GM19238 (cell line): ENCODE measurements around the gene POLR2B.
"Not testable (repeated sequence)": the region's sequence is repeated elsewhere in the genome, so short reads cannot be mapped to it uniquely, and the experiment has no call there.

ENCODE experiments used
- DNase-seq: peaks from one replicate; pipeline ENCODE4 v3.0.0; 2011; ENCODE audit warnings: low spot score; ENCODE audit not compliant: insufficient read length

Gene POLR2B

DNA sequence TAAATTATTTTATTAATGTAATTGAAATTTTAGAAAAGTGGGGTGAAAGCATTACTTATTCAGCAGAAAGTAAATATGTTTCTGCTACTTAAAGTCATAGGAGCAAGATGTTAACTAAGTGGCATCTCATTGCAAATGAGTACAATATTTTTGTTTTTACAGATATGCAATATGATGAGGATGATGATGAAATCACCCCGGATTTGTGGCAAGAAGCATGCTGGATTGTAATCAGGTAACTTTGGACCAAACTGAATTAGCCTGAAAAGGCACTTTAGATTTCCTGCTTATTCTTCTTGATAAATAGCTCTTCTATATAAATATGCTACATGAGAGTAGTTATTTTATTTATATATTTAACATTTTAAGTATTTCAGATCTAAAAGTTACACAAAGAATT, 7.5 kb downstream of the POLR2B start:
- DNase-seq = no peak

DNA sequence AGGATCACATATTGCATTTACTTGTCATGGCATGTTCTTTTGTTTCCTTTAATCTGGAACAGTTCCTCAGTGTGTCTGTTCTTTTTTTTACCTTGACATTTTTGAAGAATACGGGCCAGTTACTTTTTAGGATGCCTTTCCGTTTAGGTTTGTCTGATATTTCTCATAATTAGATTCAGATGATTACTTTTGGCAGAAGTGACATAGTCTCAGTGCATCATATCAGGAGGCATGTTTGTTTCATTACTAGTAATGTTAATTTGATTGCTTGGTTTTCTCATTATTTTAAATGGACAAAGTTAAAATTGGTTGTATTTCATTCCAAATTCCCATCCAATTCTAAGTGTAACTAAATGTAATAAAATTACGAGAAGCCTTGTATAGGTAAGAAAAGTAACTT, 8.3 kb downstream of the POLR2B start:
- no peak for DNase-seq

DNA sequence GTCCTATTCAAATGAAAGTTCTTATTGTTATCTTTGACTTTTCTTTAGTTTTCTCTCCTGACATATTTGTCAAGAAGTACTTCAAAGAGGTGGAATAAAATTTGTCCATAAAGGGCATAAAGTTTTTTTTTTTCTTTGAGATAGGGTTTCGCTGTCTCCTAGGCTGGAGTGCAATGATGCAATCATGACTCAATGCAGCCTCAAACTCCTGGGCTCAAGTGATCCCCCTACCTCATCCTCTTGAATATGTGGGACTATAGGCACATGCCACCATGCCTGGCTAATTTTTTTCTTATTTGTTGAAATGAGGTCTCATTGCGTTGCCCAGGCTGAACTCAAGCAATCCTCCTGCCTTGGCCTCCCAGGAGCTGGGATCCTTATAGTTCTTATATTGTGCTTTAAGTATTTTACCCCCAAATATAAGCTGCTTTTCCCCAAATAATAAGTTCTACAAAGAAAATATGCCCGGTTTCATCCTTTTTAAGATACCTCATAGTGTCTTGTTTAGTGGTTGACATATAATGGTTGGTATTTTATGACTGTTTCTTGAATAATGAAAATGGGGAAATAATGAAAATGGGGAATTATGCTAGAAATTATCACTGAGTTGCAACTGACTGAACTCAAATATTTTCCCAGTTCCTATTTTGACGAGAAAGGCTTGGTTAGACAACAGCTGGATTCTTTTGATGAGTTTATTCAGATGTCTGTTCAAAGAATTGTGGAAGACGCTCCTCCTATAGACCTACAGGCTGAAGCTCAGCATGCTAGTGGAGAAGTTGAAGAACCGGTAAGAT, 11.6 kb downstream of the POLR2B start:
- DNase-seq = no peak

DNA sequence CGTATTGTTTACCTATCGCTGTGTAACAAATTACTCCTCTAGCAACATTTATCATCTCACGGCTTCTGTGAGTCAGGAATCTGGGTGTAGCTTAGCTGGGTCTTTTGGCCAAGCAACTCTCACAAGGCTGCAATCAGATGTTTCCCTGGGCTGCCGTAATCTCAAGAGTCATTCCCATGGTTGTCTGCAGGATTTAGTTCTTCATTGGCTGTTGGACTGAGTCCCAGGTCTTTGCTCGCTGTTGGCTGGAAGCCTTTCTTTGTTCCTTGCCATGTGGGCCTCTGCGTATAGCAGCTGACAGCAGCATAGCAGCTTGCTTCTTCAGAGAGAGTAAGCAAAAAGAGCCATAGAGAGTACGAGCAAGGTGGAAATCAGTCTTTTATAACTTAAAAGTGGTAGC, 16.8 kb downstream of the POLR2B start:
- no peak for DNase-seq

DNA sequence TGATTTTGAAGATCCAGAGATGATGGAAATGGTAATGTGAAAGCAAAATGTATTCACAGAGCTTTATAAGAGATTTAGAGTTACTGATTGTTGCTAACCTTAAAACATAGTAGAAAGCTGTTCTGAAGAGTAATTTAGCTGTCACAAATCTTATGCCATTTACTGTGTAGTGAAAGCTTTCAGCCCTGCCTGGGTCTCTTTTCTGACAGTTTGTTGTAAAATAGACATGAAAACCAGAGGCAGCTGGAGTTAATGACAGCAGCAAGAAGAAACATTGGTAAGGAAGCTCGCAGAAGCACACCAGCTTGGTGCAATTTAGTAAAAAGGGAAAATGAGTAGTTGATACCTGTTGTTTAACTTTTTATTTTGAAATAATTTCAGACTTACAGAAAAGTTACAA, 21.1 kb downstream of the POLR2B start:
- no peak for DNase-seq

DNA sequence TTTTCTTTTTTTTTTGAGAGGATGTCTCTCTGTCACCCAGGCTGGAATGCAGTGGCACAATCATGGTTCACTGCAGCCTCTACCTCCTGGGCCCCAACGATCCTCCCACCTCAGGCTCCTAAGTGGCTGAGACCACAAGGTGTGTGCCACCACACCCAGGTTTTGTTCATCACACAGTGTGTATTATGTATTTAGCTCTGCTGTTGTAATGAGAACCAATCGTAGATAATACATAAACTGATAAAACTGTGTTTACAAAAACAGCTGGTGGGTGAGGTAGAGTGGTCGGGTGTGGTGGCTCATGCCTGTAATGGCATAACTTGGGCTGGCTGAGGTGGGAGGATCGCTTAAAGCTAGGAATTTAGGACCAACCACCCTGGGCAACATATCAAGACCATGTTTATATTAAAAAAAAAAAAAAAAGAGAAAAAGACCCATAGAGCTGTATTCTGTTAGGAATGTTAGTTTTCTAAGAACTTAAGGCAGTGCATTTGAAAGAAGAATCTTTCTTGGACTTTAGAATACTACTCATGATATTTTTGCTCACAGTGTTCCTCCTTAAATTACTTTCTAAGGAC, 34.9 kb downstream of the POLR2B start:
- DNase-seq = no peak

DNA sequence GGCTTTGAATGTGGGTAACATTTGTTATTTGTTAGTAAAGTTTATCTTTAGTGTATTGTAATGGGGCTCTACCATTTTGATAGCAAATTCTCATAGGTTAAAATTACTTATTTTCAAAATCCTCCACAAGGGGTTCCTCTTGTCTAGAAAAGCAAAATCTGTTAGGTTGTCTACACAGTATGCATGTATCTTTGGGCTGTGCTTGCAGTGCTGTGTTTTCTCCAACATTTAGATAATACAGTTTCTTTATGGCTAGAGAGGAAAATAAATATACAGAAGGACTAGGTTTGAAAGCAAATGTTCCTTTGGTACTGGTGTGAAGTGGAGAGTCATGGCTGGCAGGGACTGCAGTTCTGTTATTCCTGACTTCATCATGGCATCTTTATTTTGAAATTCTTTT, 40.3 kb downstream of the POLR2B start:
- DNase-seq = no peak

DNA sequence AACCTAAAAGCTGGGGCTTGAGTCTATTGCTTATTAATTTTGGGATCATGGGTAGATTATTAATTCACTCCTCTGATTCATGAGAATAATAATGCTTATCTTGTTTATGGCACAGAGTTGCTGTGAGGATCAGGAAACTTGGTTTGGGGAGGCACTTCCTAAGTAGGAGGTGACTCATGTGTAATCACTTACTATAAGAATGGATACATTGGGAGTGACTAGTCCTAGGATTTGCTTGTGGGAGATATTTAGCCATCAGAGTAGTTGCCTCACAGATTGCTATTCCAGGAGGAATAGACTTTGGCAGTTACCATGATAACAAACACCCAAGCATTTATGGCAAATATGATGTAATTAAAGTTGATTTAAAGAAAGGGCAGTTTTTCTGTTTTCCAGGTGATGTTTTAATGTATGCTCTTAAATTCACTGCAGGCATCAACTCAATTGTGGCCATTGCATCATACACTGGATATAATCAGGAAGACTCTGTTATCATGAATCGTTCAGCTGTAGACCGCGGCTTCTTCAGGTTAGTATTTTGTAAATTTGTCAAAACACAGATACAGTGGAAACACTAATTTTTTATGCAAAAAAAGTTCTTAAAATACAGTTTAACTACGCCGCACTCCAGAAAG, 41.9 kb downstream of the POLR2B start:
- no peak for DNase-seq

DNA sequence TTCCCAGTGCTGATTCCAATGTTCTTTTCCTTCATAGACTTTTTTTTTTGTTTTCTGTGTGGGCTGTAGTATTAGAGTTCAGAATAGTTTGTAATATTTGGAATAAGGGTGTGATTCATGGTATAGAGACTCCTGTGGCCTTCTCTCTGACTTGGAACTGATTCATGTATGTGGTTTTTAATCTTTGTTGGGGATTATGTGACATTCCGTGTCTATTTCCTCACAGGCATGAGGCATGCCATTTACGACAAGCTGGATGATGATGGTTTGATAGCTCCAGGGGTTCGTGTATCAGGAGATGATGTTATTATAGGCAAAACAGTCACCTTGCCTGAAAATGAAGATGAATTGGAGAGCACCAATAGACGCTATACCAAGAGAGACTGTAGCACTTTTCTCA, 44.4 kb downstream of the POLR2B start:
- no peak for DNase-seq

DNA sequence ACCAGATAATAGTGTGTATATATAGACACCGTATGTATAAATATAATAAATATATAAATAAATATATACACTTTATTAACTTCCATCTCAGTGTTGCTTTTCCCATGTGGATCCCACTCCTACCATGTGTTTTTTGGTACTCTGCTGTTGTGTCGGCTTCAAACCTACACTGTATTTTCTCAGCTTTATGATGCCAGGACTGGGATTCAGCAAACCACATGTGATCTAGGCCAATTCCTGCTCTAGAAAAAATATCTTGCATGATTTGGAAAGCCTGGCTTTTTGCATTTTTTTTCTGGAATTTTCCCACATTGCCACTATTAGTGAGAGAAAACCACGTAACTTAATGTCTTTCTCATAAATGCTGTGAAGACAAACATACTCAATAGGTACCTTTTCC, 55.8 kb downstream of the POLR2B start:
- no peak for DNase-seq

DNA sequence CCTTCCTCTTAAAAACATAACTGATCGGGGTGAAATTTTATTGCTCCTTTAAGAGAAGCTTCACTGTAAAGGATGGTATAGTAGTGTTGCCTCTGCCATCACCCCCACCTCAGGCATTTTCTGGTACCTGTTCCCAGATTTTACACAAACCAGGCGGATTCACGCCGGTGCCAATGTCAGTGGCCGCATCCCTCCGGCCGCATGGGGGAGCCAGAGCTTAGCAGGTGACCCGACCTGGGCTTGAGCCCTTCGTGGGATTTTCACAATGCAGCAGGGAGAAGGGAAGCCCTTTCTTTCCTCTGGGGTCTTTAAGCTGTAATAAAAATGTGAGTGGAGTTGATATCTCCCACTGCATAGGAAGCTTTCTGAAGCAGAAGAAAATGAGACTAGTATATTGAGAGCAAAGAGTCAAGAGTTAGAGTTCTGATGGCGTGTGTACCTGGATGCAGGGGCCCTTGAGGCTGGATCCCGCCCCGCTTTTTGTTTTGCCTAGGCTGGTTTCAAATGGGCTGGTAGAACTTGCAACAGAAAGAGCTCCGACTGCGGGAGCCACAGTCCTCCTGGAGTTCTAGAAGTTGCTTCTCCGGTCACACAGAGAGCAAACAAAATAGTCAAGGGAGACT, 59.4 kb downstream of the POLR2B start:
- peak; percentile 6 for DNase-seq

DNA sequence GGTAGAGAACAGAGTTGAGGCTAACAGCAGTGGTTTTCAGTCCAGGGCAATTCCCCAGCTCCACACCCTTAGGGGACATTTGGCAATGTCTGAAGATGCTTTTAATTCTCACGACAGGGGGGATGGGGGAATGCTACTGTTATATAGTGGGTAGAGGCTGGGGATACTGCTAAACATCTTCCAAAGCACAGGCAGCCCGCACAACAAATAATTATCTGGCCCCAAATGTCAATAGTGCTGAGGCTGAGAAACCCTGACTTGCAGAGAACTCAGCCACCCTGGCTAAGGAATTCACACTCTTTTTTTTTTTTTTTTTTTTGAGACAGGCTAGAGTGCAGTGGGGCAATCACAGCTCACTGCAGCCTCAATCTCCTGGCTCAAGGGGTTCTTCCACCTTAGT, 60.6 kb downstream of the POLR2B start:
- no peak for DNase-seq

DNA sequence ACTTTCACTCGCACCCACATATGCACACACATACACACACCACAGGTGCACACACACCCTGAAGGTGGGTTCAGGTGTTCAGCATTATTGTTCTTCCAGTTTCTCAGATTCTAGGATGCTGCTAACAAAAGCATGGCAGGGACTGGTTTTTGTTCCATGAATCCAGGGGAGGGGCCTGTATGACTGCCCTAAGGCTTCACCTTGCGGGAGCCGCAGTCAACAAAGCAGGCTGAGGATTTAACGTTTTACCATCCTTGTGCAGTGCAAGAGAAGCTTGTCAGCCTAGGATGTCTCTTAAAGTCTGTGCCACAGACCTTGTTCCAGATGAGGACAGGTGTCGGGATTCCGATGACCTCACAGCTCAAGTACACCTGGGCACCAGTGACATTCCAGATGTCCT, 61.8 kb downstream of the POLR2B start:
- no peak for DNase-seq

DNA sequence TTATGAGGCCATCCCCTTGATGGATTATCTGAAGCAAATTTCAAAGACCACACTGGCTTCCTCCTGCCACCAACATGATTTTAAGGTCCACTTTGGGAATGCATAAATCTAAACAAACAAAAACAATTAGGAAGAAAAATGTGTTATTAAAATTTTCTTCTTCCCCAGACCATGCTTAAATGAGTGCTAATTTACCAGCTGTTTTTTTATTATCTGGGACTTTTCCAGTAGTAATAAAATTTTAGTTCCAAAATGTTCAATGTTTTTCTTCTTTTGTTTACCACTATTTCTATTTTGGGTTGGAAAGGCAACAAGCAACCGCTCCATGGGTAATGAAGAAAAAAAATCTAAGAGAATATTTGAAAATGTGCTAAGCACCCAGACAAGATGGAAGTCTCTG, 62.3 kb downstream of the POLR2B start:
- no peak for DNase-seq

DNA sequence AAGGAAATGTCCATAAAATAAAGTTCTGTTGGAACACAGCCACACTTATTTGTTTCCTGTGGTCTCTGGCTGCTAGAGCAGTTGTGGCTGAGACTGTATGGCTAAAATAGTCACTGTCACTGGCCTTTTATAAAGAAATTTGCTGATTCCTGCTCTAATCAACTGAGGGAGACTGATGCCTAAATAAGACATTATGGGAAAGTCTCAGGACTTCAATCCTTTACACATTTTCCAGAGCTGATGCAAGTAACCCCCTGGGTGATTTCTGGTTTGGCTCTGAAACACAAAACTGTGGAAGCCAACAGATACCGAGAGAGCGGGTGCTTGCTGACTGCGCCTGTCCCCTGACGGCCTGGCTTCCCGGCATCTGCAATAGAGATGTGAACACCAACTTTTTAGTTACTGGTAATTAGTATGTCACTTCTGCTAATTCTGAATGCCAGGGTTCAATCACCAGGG, 64.0 kb downstream of the POLR2B start:
- DNase-seq = no peak

DNA sequence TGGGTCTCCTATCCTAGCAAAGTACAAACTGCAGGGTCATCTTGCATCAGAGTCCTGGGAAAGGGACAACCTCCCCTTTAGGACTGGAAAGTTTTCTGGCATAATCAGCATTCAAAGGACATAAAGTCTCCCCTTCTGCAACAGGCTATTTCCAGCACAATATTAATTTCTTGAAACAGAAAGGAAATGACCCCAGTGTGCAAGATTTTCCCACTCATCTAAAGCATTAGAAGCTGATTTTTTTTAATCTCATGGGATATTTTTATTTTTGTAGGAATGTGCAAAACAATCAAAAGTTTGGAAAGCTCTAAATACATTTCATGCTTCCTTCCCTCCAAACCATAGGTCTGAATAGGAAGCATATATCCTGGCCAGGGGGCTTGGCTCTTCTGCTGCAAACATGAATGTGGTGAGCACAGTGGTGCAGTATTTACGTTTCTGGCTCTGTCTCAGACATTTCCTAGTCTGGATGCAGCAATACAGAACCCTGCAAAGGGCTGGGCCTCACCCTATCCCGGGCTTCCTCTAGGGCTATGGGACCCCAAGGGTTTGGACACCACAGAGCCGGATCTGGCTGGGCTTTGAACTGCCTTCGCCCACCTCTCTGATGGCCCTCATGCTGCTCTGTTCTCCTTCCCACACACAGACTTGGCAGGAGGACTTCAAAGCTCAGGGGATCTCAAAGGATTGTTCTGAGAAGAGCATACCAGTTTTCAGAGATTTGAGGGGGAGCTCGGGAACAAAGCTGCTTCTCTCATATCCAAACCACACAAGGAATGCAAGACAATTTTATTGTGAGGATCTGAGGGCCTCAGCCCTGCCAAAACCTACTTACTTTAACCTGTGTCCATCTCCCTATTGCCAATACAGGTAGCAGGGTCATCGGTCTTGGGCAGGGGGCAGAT, 64.9 kb downstream of the POLR2B start:
- no peak for DNase-seq

DNA sequence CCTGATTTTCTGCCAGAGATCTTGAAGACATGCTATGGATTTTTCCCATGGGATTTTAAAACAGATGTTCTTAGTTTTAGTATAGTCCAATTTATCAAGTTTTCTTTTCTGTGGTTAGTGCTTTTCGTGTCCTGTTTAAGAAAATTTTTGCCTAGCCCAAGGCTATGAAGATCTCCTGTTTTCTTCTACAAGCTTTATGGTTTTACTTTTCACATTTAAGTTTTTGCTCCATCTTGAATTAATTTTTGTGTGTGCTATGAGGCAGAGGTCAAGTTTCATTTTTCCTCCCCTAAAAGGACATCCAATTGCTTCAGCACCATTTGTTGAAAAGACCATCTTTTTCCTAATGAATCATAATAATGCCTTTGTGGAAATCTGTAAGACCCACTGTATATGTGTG, 65.6 kb downstream of the POLR2B start:
- DNase-seq = no peak

DNA sequence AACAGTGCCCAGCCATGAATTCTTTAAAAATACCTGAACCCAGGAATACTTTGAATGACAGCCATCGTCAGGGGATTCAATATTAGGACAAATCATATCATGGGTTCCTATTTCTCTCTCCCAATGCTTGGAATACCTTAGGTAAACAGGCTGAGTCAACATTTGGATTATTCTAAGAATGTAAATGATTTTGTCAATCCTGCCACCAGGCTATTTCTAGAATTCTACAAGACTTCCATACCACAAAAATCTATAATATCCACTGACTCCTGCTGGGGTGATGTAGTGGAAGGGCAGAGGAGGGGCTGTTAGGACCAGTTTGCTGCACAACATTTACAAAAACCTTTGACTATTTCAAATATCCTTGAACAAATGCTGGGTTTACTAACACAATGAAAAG, 66.3 kb downstream of the POLR2B start:
- DNase-seq = no peak

DNA sequence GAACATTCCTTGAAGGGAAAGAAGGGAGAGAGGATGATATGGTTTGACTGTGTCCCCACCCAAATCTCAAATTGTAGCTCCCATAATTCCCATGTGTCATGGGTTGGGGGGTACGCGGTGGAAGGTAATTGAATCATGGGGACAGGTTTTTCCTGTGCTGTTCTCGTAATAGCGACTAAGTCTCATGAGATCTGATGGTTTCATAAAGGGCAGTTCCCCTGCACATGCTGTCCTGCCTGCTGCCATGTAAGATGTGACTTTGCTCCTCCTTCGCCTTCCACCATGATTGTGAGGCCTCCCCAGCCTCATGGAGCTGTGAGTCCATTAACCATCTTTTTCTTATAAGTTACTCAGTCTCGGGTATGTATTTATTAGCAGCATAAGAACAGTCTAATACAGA, 68.3 kb downstream of the POLR2B start:
- DNase-seq = not testable (repeated sequence)

DNA sequence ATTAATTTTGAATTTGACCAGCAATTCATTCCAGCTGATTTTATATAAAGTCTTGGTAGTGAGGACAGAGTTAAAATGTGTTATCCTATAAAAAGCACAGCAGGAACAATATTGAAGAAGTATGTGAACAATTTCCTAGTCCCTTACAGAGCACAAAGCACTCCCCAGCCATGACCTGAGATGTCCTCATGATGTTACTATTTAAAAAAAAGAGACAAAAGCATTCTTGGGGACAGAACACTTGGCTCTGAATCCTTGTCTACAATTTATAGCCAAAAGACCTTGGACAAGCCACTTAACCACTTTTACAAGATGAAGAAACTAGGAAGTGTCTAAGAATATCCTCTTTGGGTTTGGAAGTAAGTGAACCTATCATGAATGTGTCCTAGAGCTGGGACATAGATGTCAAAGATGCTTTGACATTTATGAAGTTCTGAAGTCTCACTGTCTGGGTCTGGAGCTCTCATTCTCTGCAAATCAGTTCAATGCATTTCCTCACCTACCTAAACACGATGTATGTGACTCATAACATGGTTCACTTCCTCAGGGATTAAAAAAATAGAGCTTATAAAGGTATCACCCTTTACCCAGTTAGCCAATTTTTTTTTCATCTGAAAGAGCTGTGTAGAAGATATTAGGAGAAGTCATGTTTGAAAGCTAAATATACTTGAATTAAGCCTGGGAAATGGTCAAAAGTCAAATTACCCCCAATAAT, 70.1 kb downstream of the POLR2B start:
- DNase-seq = no peak

DNA sequence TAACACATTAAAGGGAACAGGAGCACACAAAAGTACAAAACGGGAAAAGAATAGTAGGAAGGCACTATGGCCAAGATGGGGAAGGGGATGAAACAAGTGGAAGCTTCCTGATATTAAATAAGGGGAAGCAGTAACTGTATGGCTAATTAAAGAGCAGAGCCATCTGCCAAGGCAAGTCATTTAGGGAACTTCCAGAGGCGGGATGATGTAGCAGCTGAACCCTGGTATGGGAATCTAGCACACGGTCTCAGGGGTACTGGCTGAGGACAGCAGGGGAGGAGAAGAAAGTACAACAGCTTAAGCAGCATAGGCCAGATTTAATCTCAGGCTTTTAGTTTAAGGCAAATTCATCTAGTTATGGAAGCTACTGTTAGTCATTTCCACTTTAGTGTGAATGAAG, 72.4 kb downstream of the POLR2B start:
- no peak for DNase-seq
